Neural cell (in vitro differentiated cells): Measurements from ENCODE around the gene TENT4B.

ENCODE experiments used
- REST ChIP-seq: IDR thresholded peaks from 2 replicates; pipeline ENCODE4 v1.6.1; 2012; ENCODE audit warnings: borderline replicate concordance
- TAF1 ChIP-seq: IDR thresholded peaks from 2 replicates; pipeline ENCODE4 v1.6.1; 2012; ENCODE audit warnings: low read depth

DNA sequence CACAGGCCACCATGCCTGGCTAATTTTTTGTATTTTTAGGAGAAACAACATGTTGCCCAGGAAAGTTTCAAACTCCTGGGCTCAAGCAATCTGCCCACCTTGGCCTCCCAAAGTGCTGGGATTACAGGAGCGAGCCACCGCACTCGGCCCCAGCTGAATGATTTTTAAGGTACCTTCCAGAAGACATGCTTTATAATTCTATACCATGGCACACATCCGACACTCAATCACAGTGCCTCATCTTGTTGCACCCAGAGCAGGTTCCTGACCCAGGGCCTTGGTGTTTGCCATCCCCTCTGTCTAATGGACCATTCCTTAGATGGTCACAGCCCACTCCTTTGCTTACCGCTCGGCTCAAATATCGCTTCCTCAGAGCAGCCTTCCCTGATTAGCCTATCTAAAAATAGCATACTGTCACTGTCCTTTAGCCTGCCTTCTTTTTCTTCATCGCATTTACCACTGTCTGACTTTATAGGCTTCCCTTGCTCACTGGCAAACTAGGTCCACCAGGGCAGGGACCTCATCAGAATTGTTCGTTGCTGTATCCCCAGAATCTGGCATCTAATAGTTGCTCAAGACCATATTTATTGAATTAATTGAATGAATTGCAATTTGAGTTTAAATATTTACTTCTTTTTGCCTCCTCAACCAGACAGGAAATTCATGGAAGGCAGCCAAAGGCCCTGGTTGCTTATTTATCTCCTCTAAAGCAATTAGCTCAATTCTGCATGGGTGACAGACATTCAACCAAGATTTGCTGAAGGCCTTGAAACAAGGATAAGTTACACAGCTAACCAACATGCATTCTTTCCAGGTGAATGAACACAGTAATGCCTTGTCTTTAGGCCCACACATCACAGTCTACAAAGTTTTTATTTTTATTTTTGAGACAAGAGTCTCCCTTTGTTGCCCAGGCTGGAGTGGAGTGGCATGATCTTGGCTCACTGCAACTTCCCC lies 6.3 kb upstream of the TENT4B start:
- TF ChIP-seq TAF1 (no peak), REST (no peak)
